Ovary (tissue), 3 donors: ENCODE results near the gene RELL1.

Experiments
- POLR2A ChIP-seq: fragments of 450-650 bp; IDR thresholded peaks from one replicate; pipeline ENCODE4 v1.6.1; 2017; ENCODE audit warnings: antibody characterized with exemption, mild to moderate bottlenecking, moderate library complexity
- TF ChIP-seq, protein P1 (sequence below), 3 donors: fragments of 450-650 bp in 2 of 3; fragments of 200-600 bp in 1 of 3; IDR thresholded peaks; one replicate each; pipeline versions ENCODE4 v1.5.1 to v1.8.0; 2016 to 2022; ENCODE audit warnings: antibody characterized with exemption in 3 of 3, mild to moderate bottlenecking in 1 of 3
- donor health status: DM: no; HTN: no; CAD: no.

GRCh38 chr4:37594099-37594498 is 92.1 kb downstream of the RELL1 start:
- no peak for TF ChIP-seq POLR2A
- TF ChIP-seq, protein P1, sequence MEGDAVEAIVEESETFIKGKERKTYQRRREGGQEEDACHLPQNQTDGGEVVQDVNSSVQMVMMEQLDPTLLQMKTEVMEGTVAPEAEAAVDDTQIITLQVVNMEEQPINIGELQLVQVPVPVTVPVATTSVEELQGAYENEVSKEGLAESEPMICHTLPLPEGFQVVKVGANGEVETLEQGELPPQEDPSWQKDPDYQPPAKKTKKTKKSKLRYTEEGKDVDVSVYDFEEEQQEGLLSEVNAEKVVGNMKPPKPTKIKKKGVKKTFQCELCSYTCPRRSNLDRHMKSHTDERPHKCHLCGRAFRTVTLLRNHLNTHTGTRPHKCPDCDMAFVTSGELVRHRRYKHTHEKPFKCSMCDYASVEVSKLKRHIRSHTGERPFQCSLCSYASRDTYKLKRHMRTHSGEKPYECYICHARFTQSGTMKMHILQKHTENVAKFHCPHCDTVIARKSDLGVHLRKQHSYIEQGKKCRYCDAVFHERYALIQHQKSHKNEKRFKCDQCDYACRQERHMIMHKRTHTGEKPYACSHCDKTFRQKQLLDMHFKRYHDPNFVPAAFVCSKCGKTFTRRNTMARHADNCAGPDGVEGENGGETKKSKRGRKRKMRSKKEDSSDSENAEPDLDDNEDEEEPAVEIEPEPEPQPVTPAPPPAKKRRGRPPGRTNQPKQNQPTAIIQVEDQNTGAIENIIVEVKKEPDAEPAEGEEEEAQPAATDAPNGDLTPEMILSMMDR (IDR thresholded peaks at IDR 0.05) = no peak
